OCI-LY1 (cell line): ENCODE data around the gene ETV3.

Experiments
- H2AFZ ChIP-seq: fragments of 200-600 bp; sonication (generic), shearing (Covaris generic); 2 replicates; pipeline ENCODE4 v1.6.0; 2014; ENCODE audit warnings: antibody characterized with exemption, mild to moderate bottlenecking, low read length
- H3F3A ChIP-seq: fragments of 200-600 bp; sonication (generic), shearing (Covaris generic); 2 replicates; pipeline ENCODE4 v1.6.0; 2014; ENCODE audit warnings: mild to moderate bottlenecking, antibody characterized with exemption, low read length, moderate library complexity; ENCODE audit not compliant: insufficient read depth
- H3K27ac ChIP-seq: fragments of 200-600 bp; sonication (generic); 2 replicates; pipeline ENCODE4 v1.5.1; 2014; ENCODE audit warnings: low read length, mixed run types, mild to moderate bottlenecking, low read depth; ENCODE audit not compliant: poor library complexity, severe bottlenecking
- H3K27me3 ChIP-seq: fragments of 200-600 bp; sonication (generic); 2 replicates; pipeline ENCODE4 v1.6.0; 2014; ENCODE audit warnings: antibody characterized with exemption, mild to moderate bottlenecking, low read length, moderate library complexity; ENCODE audit not compliant: insufficient read depth
- H3K36me3 ChIP-seq: fragments of 200-600 bp; sonication (generic); 2 replicates; pipeline ENCODE4 v1.6.1; 2014; ENCODE audit warnings: mild to moderate bottlenecking, antibody characterized with exemption, low read length, moderate library complexity, mixed read lengths; ENCODE audit not compliant: insufficient read depth
- H3K4me1 ChIP-seq: fragments of 200-600 bp; sonication (generic); 2 replicates; pipeline ENCODE4 v1.5.1; 2014; ENCODE audit warnings: mild to moderate bottlenecking, low read length, moderate library complexity; ENCODE audit not compliant: insufficient read depth, severe bottlenecking
- H3K4me2 ChIP-seq: fragments of 200-600 bp; sonication (generic), shearing (Covaris generic); 2 replicates; pipeline ENCODE4 v1.6.1; 2014; ENCODE audit warnings: low read length
- H3K4me3 ChIP-seq: fragments of 200-600 bp; sonication (generic); 2 replicates; pipeline ENCODE4 v1.5.1; 2014; ENCODE audit warnings: low read length, low read depth, mild to moderate bottlenecking, mixed read lengths; ENCODE audit not compliant: poor library complexity, severe bottlenecking
- H3K79me2 ChIP-seq: fragments of 200-600 bp; shearing (Covaris generic); 2 replicates; pipeline ENCODE4 v1.6.1; 2016; ENCODE audit warnings: mixed run types, low read length, mixed read lengths; ENCODE audit not compliant: insufficient read depth
- H3K9ac ChIP-seq: fragments of 200-600 bp; sonication (generic), shearing (Covaris generic); 2 replicates; pipeline ENCODE4 v1.6.1; 2014; ENCODE audit warnings: mild to moderate bottlenecking, low read length, mixed read lengths
- H3K9me2 ChIP-seq: fragments of 200-600 bp; sonication (generic), shearing (Covaris generic); 2 replicates; pipeline ENCODE4 v1.6.1; 2014; ENCODE audit warnings: low read depth, mild to moderate bottlenecking, low read length, mixed read lengths
- H3K9me3 ChIP-seq: fragments of 200-600 bp; shearing (Covaris generic); 2 replicates; pipeline ENCODE4 v1.6.1; 2014; ENCODE audit warnings: low read length, mixed read lengths
- H4K20me1 ChIP-seq: fragments of 200-600 bp; sonication (generic), shearing (Covaris generic); 2 replicates; pipeline ENCODE4 v1.6.0; 2016; ENCODE audit warnings: mild to moderate bottlenecking, low read length; ENCODE audit not compliant: insufficient read depth
- CTCF ChIP-seq: fragments of 200-600 bp; sonication (generic), shearing (Covaris generic); IDR thresholded peaks from 2 replicates; pipeline ENCODE4 v1.5.1; 2017; ENCODE audit warnings: mild to moderate bottlenecking, antibody characterized with exemption, low read length, moderate library complexity, mixed read lengths
- EZH2 ChIP-seq: fragments of 200-600 bp; sonication (generic), shearing (Covaris generic); IDR thresholded peaks from 2 replicates; pipeline ENCODE4 v1.8.0; 2017; ENCODE audit warnings: borderline replicate concordance, mixed run types, mild to moderate bottlenecking, antibody characterized with exemption, low read length, moderate library complexity, mixed read lengths

Gene ETV3

GRCh38 chr1:157080714-157081113 is 57.5 kb downstream of the ETV3 start:
- Histone ChIP-seq H3K4me2 (no peak overlapping the region), H2AFZ (no peak overlapping the region), H3K9me2 (no peaks in the 10 kb centered on the region), H3F3A (no peaks in the 10 kb centered on the region), H3K36me3 (no peaks in the 10 kb centered on the region), H3K9ac (no peak overlapping the region), H3K27me3 (peaks cover 6% of the 10 kb centered on the region; the same call in 1 of the 2 replicates), H3K27ac (no peak overlapping the region), H3K4me3 (no peak overlapping the region), H4K20me1 (no peaks in the 10 kb centered on the region), H3K4me1 (no peaks in the 10 kb centered on the region), H3K9me3 (no peaks in the 10 kb centered on the region), H3K79me2 (no peaks in the 10 kb centered on the region)
- TF ChIP-seq EZH2 = no peak
- TF ChIP-seq CTCF = no peak

GRCh38 chr1:157077394-157077793 is 60.8 kb downstream of the ETV3 start:
- H3K27me3 ChIP-seq = peaks cover 6% of the 10 kb centered on the region; the same call in 1 of the 2 replicates
- no peaks in the 10 kb centered on the region for H4K20me1 ChIP-seq
- H3K9me3 ChIP-seq = no peaks in the 10 kb centered on the region
- TF ChIP-seq EZH2 = no peak
- TF ChIP-seq CTCF = no peak
- no peaks in the 10 kb centered on the region for H3K4me1 ChIP-seq
- H3K27ac ChIP-seq = no peak overlapping the region
- H3F3A ChIP-seq = no peaks in the 10 kb centered on the region
- no peak overlapping the region for H3K4me2 ChIP-seq
- no peak overlapping the region for H2AFZ ChIP-seq
- H3K36me3 ChIP-seq = no peaks in the 10 kb centered on the region
- no peaks in the 10 kb centered on the region for H3K9me2 ChIP-seq
- H3K79me2 ChIP-seq = no peaks in the 10 kb centered on the region
- no peak overlapping the region for H3K4me3 ChIP-seq
- H3K9ac ChIP-seq = no peak overlapping the region

GRCh38 chr1:157073944-157074685 is 64.1 kb downstream of the ETV3 start:
- no peaks in the 10 kb centered on the region for H3K9me3 ChIP-seq
- H3K79me2 ChIP-seq = no peaks in the 10 kb centered on the region
- H4K20me1 ChIP-seq = no peaks in the 10 kb centered on the region
- no peaks in the 10 kb centered on the region for H3K4me1 ChIP-seq
- no peaks in the 10 kb centered on the region for H3K9me2 ChIP-seq
- no peak overlapping the region for H3K4me3 ChIP-seq
- TF ChIP-seq EZH2 = no peak
- peak; percentile 47 for TF ChIP-seq CTCF
- peaks cover 6% of the 10 kb centered on the region; the same call in 1 of the 2 replicates for H3K27me3 ChIP-seq
- H3K9ac ChIP-seq = no peak overlapping the region
- H3K4me2 ChIP-seq = no peak overlapping the region
- no peaks in the 10 kb centered on the region for H3F3A ChIP-seq
- H3K27ac ChIP-seq = no peak overlapping the region
- no peaks in the 10 kb centered on the region for H3K36me3 ChIP-seq
- no peak overlapping the region for H2AFZ ChIP-seq
